PC-3 (cell line): ENCODE measurements around the gene CREBBP.

Source experiments
- EZH2 ChIP-seq: fragments of 300-600 bp; sonication (generic); IDR thresholded peaks from one replicate; pipeline ENCODE4 v1.6.1; 2017; ENCODE audit warnings: antibody characterized with exemption, mild to moderate bottlenecking, low read length; ENCODE audit not compliant: unreplicated experiment
- TF ChIP-seq, protein P1 (sequence below): fragments of 300-600 bp; sonication (generic); conservative IDR thresholded peaks from 2 replicates; pipeline ENCODE4 v1.5.1; 2017; ENCODE audit warnings: antibody characterized with exemption, low read depth, mild to moderate bottlenecking, low read length

DNA sequence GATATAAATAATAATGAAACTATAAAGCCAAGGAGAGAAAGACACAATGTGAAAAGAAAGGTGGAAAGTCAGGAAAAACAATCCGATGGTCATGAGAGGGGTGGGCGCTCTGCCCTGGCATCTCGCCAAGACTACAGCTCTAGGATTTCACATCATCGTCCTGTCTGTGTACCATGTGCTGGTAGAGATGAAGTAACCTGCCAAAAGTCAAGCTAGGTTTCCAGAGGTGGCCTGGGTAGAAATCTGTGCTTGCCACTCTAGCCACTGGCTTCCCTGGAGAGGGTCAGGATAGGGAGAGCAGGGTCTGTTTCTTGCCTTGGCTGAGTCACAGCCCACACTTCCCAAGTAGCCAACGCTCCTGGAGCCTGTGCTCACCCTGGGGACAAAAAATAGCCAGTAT lies 132.2 kb downstream of the CREBBP start:
- TF ChIP-seq, protein P1, sequence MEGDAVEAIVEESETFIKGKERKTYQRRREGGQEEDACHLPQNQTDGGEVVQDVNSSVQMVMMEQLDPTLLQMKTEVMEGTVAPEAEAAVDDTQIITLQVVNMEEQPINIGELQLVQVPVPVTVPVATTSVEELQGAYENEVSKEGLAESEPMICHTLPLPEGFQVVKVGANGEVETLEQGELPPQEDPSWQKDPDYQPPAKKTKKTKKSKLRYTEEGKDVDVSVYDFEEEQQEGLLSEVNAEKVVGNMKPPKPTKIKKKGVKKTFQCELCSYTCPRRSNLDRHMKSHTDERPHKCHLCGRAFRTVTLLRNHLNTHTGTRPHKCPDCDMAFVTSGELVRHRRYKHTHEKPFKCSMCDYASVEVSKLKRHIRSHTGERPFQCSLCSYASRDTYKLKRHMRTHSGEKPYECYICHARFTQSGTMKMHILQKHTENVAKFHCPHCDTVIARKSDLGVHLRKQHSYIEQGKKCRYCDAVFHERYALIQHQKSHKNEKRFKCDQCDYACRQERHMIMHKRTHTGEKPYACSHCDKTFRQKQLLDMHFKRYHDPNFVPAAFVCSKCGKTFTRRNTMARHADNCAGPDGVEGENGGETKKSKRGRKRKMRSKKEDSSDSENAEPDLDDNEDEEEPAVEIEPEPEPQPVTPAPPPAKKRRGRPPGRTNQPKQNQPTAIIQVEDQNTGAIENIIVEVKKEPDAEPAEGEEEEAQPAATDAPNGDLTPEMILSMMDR = no peak
- TF ChIP-seq EZH2 = no peak
